Muscle layer of colon (tissue), 2 donors: ENCODE data around the gene SYNE1.

Source experiments
- H3K27ac ChIP-seq: one replicate; pipeline ENCODE4 v1.7.0; 2013; ENCODE audit warnings: low read depth, mild to moderate bottlenecking, low read length, moderate library complexity
- H3K27me3 ChIP-seq, 2 donors: one replicate each; pipeline ENCODE4 v1.7.0; 2013; ENCODE audit warnings: low read length in 2 of 2, mild to moderate bottlenecking in 2 of 2; ENCODE audit not compliant: insufficient read depth in 2 of 2, control insufficient read depth in 1 of 2
- H3K36me3 ChIP-seq: one replicate; pipeline ENCODE4 v1.7.0; 2013; ENCODE audit warnings: mild to moderate bottlenecking, low read length; ENCODE audit not compliant: insufficient read depth
- H3K4me1 ChIP-seq: one replicate; pipeline ENCODE4 v1.7.0; 2013; ENCODE audit warnings: mild to moderate bottlenecking, low read length; ENCODE audit not compliant: insufficient read depth
- H3K4me3 ChIP-seq, 2 donors: one replicate each; pipeline ENCODE4 v1.7.0; 2013; ENCODE audit warnings: low read length in 2 of 2, low read depth in 1 of 2, mild to moderate bottlenecking in 1 of 2, moderate library complexity in 1 of 2
- H3K9ac ChIP-seq: one replicate; pipeline ENCODE4 v1.7.0; 2013; ENCODE audit warnings: low read length
- H3K9me3 ChIP-seq: one replicate; pipeline ENCODE4 v1.7.0; 2013; ENCODE audit warnings: mild to moderate bottlenecking, low read length
- donor health status: abdominal sarcoma.
- donor health status: Adenocarcinoma of cecum.

Gene SYNE1

DNA sequence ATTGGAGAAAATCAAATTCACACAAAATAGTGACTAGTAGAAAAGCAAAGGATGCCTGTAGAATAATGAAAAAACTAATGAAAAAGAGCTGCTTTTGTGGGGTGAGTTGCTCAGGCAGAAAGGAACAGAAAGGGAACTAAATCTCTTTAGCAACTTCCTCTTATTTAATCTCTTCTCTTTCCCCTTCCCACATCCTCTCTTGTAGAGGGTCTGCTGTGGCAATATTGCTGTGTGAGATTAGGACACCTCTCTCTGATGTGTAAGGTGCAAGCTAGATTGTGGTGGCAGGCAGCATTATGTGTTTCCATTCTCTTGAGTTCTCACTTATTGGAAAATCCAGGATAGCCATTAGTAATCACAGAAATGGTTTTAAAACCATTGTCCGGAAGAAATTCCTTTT, 49.7 kb downstream of the SYNE1 start:
- H3K36me3 ChIP-seq, result no peaks in the 10 kb centered on the region
- H3K9me3 ChIP-seq, result no peaks in the 10 kb centered on the region
- H3K27me3 ChIP-seq, result no peaks in the 10 kb centered on the region
- H3K9ac ChIP-seq, result no peak overlapping the region
- H3K4me3 ChIP-seq, result no peak overlapping the region
- no peaks in the 10 kb centered on the region for H3K4me1 ChIP-seq
- no peak overlapping the region for H3K27ac ChIP-seq

DNA sequence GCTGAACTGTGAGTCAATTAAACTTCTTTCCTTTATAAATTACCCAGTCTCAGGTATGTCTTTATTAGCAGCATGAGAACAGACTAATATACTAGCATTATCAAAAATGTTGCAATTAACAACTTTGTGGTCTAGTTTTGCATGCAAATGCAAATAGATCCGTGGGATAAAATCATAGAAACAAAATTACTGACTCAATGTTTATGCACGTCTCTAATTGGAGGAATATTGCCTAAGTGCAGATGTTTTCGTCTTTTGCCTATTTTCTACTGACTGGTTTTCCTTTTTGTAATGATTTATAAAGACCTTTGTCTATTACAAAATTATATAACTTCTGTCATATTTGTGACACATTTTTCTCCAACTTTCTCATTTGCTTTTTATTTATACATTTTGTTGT, 51.9 kb downstream of the SYNE1 start:
- H3K4me3 ChIP-seq, result no peak overlapping the region
- H3K9ac ChIP-seq, result no peak overlapping the region
- H3K4me1 ChIP-seq, result no peaks in the 10 kb centered on the region
- no peaks in the 10 kb centered on the region for H3K9me3 ChIP-seq
- H3K27me3 ChIP-seq, result no peaks in the 10 kb centered on the region
- H3K27ac ChIP-seq, result no peak overlapping the region
- H3K36me3 ChIP-seq, result no peaks in the 10 kb centered on the region

DNA sequence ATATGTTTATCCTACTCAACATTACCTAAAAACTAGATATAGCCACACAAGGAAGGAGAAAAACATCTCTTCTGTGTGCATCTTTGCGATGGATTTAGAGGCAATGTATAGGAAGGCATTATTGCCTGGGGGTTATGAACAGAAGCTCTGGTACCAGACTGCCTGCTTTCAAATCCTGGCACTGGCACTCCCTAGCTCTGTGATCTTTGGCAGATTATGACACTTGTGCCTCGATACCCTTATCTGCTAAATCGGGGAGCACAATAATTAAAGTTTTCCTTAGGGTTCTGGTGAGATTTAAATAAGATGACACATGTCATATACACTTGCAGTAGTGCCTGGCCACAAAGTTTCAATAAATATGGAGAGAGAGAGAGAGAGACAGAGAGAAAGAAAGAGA, 53.3 kb downstream of the SYNE1 start:
- Histone ChIP-seq H3K27ac (no peak overlapping the region), H3K9ac (no peak overlapping the region), H3K9me3 (no peaks in the 10 kb centered on the region), H3K4me3 (no peak overlapping the region), H3K4me1 (no peaks in the 10 kb centered on the region), H3K36me3 (no peaks in the 10 kb centered on the region), H3K27me3 (no peaks in the 10 kb centered on the region)

DNA sequence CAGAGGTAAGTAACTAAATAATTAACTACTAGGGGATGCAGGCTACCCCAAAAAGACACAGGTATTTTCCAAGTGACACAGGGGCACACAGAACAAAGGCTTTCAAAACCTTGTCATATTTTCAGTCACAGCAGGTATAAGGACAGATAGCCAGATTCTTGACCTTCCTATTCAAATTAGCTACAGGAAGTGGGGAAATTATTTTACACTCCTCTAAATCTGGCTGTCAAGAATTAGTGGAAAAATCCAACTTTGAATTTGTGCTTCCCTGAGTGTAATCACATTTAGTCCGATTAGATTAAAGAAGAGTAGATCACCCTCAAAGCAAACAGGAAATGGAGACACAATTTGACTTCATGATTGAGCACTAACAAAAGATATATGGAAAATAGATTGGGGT, 60.6 kb downstream of the SYNE1 start:
- Histone ChIP-seq H3K4me3 (no peak overlapping the region), H3K27ac (no peak overlapping the region), H3K9me3 (no peaks in the 10 kb centered on the region), H3K36me3 (no peaks in the 10 kb centered on the region), H3K27me3 (no peaks in the 10 kb centered on the region), H3K9ac (no peak overlapping the region), H3K4me1 (peaks cover 4% of the 10 kb centered on the region)

DNA sequence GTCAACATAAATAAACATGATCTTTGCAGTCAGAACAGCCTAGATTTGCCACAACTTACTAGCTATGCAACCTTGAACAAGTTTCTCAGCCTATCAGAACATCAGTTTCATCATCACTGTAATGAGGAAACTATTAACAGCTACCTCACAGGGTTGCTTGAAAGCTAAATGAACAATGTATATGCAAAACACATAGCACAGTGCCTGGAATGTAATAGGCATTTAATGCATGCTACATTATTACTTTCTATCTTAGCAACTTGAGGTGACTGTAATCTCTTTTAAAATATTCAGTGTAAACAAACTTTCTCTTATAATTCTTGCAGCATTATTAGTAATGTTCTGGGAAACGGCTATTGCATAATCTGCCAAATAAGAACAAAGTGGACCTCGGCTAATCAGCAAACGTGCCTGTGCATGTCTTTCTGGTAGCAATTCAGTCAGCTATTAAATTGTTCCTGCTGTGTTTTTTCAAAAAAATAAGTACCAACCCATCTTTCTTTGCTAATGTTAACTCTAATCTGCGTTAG, 61.5 kb downstream of the SYNE1 start:
- H3K27me3 ChIP-seq, result no peaks in the 10 kb centered on the region
- no peaks in the 10 kb centered on the region for H3K36me3 ChIP-seq
- H3K9ac ChIP-seq, result no peak overlapping the region
- no peak overlapping the region for H3K4me3 ChIP-seq
- H3K4me1 ChIP-seq, result peaks cover 4% of the 10 kb centered on the region
- no peak overlapping the region for H3K27ac ChIP-seq
- H3K9me3 ChIP-seq, result no peaks in the 10 kb centered on the region

DNA sequence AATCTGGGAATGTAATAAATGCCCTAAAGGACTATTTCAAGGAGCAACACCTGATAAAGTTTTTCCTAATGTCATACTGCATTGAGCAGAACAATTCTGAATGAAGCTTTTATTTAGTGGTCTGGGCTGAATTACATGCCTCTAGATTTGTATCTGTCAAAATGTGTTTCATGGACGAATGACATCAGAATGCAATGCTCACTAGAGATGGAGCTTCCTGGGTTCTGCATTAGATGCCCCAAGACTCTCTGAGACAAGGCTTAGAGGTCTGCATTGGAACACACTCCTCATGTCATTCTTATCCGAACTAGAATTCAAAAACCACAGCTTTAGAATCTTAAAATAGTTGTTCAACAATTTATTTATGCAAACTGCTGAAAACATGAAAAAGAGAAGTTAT, 62.0 kb downstream of the SYNE1 start:
- H3K4me1 ChIP-seq, result peaks cover 4% of the 10 kb centered on the region
- H3K27ac ChIP-seq, result no peak overlapping the region
- no peak overlapping the region for H3K9ac ChIP-seq
- H3K36me3 ChIP-seq, result no peaks in the 10 kb centered on the region
- no peak overlapping the region for H3K4me3 ChIP-seq
- no peaks in the 10 kb centered on the region for H3K27me3 ChIP-seq
- H3K9me3 ChIP-seq, result no peaks in the 10 kb centered on the region

DNA sequence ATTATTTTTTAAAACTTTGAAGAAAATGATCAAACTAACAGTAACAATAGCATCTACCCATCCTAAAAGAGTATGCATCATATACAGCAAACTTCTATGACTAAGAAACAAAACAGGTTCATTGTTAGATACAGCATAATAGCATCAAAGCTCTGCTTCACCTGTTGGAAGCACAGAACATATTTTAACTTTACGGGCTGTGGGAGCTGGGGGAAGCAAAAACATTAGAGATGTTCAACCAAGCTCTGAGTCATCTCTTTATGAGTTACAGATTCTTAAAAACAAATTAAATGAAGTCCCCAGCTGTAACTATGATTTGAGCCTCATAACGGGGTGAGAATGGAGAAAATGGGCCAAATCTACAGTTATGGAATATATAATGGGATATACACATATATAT, 63.4 kb downstream of the SYNE1 start:
- H3K4me3 ChIP-seq, result no peak overlapping the region
- no peaks in the 10 kb centered on the region for H3K27me3 ChIP-seq
- H3K9ac ChIP-seq, result no peak overlapping the region
- no peak overlapping the region for H3K27ac ChIP-seq
- H3K9me3 ChIP-seq, result no peaks in the 10 kb centered on the region
- H3K36me3 ChIP-seq, result no peaks in the 10 kb centered on the region
- H3K4me1 ChIP-seq, result peaks cover 4% of the 10 kb centered on the region

DNA sequence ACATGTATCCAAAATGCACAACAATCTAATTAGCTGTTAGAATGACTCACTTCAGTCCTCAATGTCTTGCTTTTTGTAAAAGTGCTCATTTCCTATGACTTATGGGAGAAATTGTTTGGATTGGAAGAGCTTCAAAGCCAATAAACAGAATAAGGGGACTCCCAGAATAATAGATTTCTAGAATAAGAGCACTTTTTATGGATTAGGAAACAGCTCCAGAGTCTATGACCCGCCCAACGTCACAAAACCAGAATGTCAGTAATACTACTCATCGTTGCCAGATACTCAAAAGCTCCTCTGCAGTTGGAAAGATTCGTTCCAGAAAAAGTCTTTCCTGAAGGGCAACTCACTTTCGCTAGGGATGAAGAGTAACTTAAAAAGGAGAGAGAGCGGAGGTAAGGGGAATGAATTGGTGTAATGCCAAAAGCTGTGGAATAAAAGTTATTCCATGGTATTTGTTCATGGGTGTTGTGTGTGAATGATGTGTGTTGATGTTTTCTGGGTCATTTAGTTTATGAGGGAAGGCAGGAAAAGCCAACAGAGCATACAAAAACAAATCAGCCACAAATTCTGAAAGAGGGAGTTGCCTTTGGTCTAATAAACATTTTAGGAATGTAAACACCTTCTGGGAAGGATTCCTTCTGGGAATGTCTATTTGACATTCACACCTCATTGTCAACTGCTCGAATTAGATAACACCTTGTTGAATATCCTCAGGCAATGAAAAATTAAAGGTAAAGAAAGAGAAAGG, 64.6 kb downstream of the SYNE1 start:
- Histone ChIP-seq H3K36me3 (no peaks in the 10 kb centered on the region), H3K27ac (no peak overlapping the region), H3K4me1 (peaks cover 4% of the 10 kb centered on the region)

DNA sequence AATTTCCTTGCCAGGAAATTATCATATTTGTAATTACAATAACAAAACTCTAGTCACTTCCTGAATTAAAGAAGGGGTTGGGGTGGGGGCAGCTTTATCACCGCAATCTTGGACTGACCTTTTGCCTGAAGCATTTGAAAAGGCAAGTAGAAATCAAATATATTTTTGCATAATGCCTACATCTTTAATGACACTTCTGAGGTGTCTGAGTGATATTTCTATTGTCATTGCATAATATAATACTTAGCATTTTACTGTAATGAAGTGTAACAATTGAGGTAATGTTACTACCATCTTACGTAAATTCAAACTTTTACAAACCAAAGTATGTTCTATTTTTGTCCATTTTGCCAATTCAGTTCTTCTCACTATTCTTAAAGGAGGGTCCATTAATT, 65.2 kb downstream of the SYNE1 start:
- no peak overlapping the region for H3K4me3 ChIP-seq
- H3K36me3 ChIP-seq, result no peaks in the 10 kb centered on the region
- H3K27ac ChIP-seq, result no peak overlapping the region
- H3K9ac ChIP-seq, result no peak overlapping the region
- no peaks in the 10 kb centered on the region for H3K9me3 ChIP-seq
- H3K27me3 ChIP-seq, result no peaks in the 10 kb centered on the region
- H3K4me1 ChIP-seq, result peaks cover 4% of the 10 kb centered on the region

More for the DNA sequence above, 64.6 kb downstream of the SYNE1 start:
- Histone ChIP-seq H3K27me3 (no peaks in the 10 kb centered on the region), H3K9ac (no peak overlapping the region), H3K4me3 (no peak overlapping the region), H3K9me3 (no peaks in the 10 kb centered on the region)

DNA sequence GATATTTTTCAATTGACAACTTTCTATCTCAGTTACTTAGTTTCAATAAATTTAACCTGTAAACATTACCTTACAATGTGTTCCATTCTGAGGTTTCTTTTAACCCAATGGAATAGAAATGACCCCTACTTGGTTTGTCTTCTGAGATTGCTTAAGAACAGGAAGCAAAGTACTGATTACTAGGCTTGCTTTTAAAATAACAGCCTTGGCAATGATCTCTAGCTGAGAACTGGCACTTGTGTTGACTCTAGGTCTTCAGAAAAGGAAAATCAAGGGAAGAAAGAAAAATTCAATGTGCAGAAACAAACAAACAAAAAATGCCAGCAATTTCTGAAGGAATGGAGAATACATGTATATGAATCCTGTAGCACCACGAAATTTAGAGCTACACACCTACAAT, 66.1 kb downstream of the SYNE1 start:
- H3K4me1 ChIP-seq, result peaks cover 4% of the 10 kb centered on the region
- H3K27ac ChIP-seq, result no peak overlapping the region
- H3K27me3 ChIP-seq, result no peaks in the 10 kb centered on the region
- no peak overlapping the region for H3K4me3 ChIP-seq
- no peaks in the 10 kb centered on the region for H3K9me3 ChIP-seq
- no peaks in the 10 kb centered on the region for H3K36me3 ChIP-seq
- no peak overlapping the region for H3K9ac ChIP-seq

DNA sequence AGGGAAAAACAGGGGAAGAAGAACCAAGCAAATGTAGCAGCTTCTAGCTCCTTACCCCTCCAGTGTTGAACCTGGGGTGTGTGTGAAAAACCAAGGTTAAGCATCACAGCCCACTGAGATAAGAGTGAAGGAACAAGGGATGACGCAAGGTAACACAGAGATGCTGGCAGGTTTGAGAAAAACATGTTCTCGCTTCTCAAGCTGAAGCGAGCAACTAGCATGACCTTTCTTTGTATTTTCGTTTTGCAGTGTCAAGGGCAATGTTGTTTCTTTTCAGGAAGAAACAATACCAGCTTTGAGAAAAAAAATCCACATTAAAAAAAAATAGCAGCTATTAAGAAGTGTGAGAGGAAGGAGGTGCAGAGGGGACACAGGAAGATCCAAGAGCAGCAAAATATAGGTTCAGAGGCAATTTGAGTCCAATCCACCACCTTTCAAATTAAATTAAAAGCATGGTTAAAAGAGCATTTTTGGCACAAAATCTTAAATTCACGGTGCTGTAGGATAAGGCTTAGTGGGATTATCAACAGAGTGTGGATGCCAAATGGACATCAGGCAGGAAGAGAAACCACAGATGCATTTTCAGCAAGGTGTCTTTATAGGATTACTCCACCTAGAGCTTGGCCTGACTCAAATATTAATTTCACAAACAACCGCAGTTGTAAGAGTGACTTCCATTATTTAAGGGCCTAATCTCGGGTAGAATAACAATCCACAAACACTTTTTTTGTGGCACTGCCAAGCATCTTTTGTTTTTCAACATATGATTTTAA, 70.9 kb downstream of the SYNE1 start:
- Histone ChIP-seq H3K4me1 (no peaks in the 10 kb centered on the region), H3K27me3 (no peaks in the 10 kb centered on the region), H3K4me3 (no peak overlapping the region), H3K9ac (no peak overlapping the region), H3K27ac (no peak overlapping the region), H3K9me3 (no peaks in the 10 kb centered on the region), H3K36me3 (no peaks in the 10 kb centered on the region)
